B cell (primary cell): Measurements from ENCODE around the gene AAMP. TPM values are rescaled to one million over a fixed set of nuclear protein-coding genes. Genes with fewer than 3 reads are reported as not detected.
A peak's percentile ranks its signal among the peaks of the same experiment; 100 is the strongest.

Experiments used
- ATAC-seq: fragments of 200-7000 bp; cut with Tn5 transposase; one replicate; pipeline ENCODE4 v1.10.0; 2021; ENCODE audit warnings: low read depth, mild to moderate bottlenecking, moderate number of reproducible peaks, moderate library complexity
- CTCF ChIA-PET: fragments of 350-600 bp; sonication (Branson Sonifier 250); formaldehyde crosslinking; loops from one replicate; lab custom pipeline; 2021; ENCODE audit warnings: antibody characterized with exemption, inconsistent platforms; lab: Charles Lee
- POLR2A ChIA-PET: fragments of 350-600 bp; sonication (Branson Sonifier 250); formaldehyde crosslinking; loops from one replicate; lab custom pipeline; 2021; ENCODE audit warnings: antibody characterized with exemption; lab: Charles Lee
- DNase-seq: peaks from one replicate; pipeline ENCODE4 v3.0.0; 2013
- H2AFZ ChIP-seq: 2 replicates; pipeline ENCODE4 v1.6.1; 2012; ENCODE audit warnings: mild to moderate bottlenecking, low read depth, low read length; ENCODE audit not compliant: insufficient read depth, poor library complexity, severe bottlenecking
- H3K27ac ChIP-seq, 2 donors: 1 replicate in 1 of 2; 2 replicates in 1 of 2; pipeline ENCODE4 v1.5.1; 2012 to 2013; ENCODE audit warnings: low read length in 2 of 2, mild to moderate bottlenecking in 2 of 2, moderate library complexity in 1 of 2
- H3K27me3 ChIP-seq, 4 experiments: fragments of 200-600 bp in 1 of 4; sonication (generic) in 1 of 4; replicated peaks in 1 of 4; 1 replicate in 2 of 4; 2 replicates in 2 of 4; pipeline versions ENCODE4 v1.6.1 to v1.7.0; 2013 to 2016; ENCODE audit warnings: low read length in 3 of 4, mild to moderate bottlenecking in 2 of 4, mixed read lengths in 1 of 4, moderate library complexity in 1 of 4; ENCODE audit not compliant: insufficient read depth in 4 of 4, control insufficient read depth in 3 of 4; ENCODE audit errors: control extremely low read depth in 1 of 4
- H3K36me3 ChIP-seq, 2 experiments: replicated peaks in 1 of 2; 1 replicate in 1 of 2; 2 replicates in 1 of 2; pipeline versions ENCODE4 v1.6.1 to v1.7.1; 2013; ENCODE audit warnings: low read length in 1 of 2; ENCODE audit not compliant: insufficient read depth in 2 of 2, control insufficient read depth in 1 of 2; ENCODE audit errors: control extremely low read depth in 1 of 2, extremely low read depth in 1 of 2
- H3K4me1 ChIP-seq, 2 donors: fragments of 200-600 bp in 1 of 2; sonication (generic) in 1 of 2; 1 replicate in 1 of 2; 2 replicates in 1 of 2; pipeline versions ENCODE4 v1.5.1 to v1.6.1; 2013 to 2017; ENCODE audit warnings: low read length in 2 of 2; ENCODE audit not compliant: control insufficient read depth in 2 of 2, insufficient read depth in 2 of 2
- H3K4me2 ChIP-seq: replicated peaks from 2 replicates; pipeline ENCODE3; 2012; ENCODE audit warnings: mild to moderate bottlenecking, low read depth, low read length; ENCODE audit not compliant: poor library complexity, severe bottlenecking
- H3K4me3 ChIP-seq, 5 experiments: fragments of 200-600 bp in 1 of 5; sonication (generic) in 1 of 5; 1 replicate in 3 of 5; 2 replicates in 2 of 5; pipeline versions ENCODE4 v1.5.1 to v1.7.0; 2011 to 2016; ENCODE audit warnings: low read length in 4 of 5, mild to moderate bottlenecking in 4 of 5, low read depth in 2 of 5, control low read depth in 1 of 5, moderate library complexity in 1 of 5; ENCODE audit not compliant: insufficient read depth in 1 of 5; ENCODE audit errors: control extremely low read depth in 1 of 5, extremely low read depth in 1 of 5
- H3K79me2 ChIP-seq: fragments of 200-600 bp; sonication (generic); one replicate; pipeline ENCODE4 v1.6.0; 2016; ENCODE audit warnings: low read length; ENCODE audit not compliant: control insufficient read depth, insufficient read depth
- H3K9ac ChIP-seq: fragments of 200-600 bp; sonication (generic); 2 replicates; pipeline ENCODE4 v1.6.1; 2017; ENCODE audit warnings: mild to moderate bottlenecking, low read length, moderate library complexity
- H3K9me3 ChIP-seq, 3 donors: one replicate each; pipeline versions ENCODE4 v1.6.1 to v1.7.1; 2013; ENCODE audit warnings: low read length in 2 of 3; ENCODE audit not compliant: control insufficient read depth in 2 of 3, insufficient read depth in 1 of 3; ENCODE audit errors: control extremely low read depth in 1 of 3
- H4K20me1 ChIP-seq: 2 replicates; pipeline ENCODE4 v1.6.0; 2012; ENCODE audit warnings: mild to moderate bottlenecking, low read length; ENCODE audit not compliant: insufficient read depth, control insufficient read depth, poor library complexity, severe bottlenecking
- H3K27ac Mint-ChIP-seq: one replicate; pipeline ENCODE4 v1.8.0; 2021; ENCODE audit warnings: mixed read lengths
- H3K27me3 Mint-ChIP-seq: one replicate; pipeline ENCODE4 v1.8.0; 2021; ENCODE audit warnings: mixed read lengths
- H3K4me1 Mint-ChIP-seq: one replicate; pipeline ENCODE4 v1.8.0; 2021; ENCODE audit warnings: mixed read lengths
- H3K4me3 Mint-ChIP-seq: one replicate; pipeline ENCODE4 v1.8.0; 2021; ENCODE audit warnings: mixed read lengths
- H3K9me3 Mint-ChIP-seq: one replicate; pipeline ENCODE4 v1.8.0; 2022; ENCODE audit warnings: mixed read lengths; ENCODE audit not compliant: insufficient read depth
- CTCF ChIP-seq: fragments of 200-600 bp; IDR thresholded peaks from one replicate; pipeline ENCODE4 v1.8.0; 2022; ENCODE audit warnings: antibody characterized with exemption, mild to moderate bottlenecking
- EZH2 ChIP-seq: IDR thresholded peaks from 2 replicates; pipeline ENCODE4 v1.6.1; 2012; ENCODE audit warnings: borderline replicate concordance, low read depth, mild to moderate bottlenecking, moderate library complexity, low read length; ENCODE audit not compliant: insufficient read depth, poor library complexity, severe bottlenecking
- WGBS: methylation state at CpG from one replicate; pipeline ENCODE4 v1.1.5; 2013; ENCODE audit warnings: missing lambda C conversion rate; ENCODE audit not compliant: insufficient coverage; 5-methylcytosine and 5-hydroxymethylcytosine counted together
- intact Hi-C: fragments of 100-400 bp; cut with micrococcal nuclease; formaldehyde crosslinking; loops from one replicate; pipeline ENCODE4 v1.10.0; 2022
- polyA minus RNA-seq: library from RNA; depleted of rRNA, polyadenylated mRNA; stranded (reverse); fragments of >200 nt; gene quantifications from 2 replicates; pipeline ENCODE4 v1.2.3, GENCODE V29; 2012
- polyA plus RNA-seq: library from polyadenylated mRNA; depleted of rRNA; stranded (reverse); fragments of >200 nt; gene quantifications from 2 replicates; pipeline ENCODE4 v1.2.3, GENCODE V29; 2012
- total RNA-seq, 2 donors: library from RNA; stranded (reverse); fragments of 120-200 nt in 1 of 2; gene quantifications; 1 replicate in 1 of 2; 2 replicates in 1 of 2; pipeline versions ENCODE4 v1.2.3 to v1.2.4, GENCODE V29; 2013 to 2022

AAMP gene
- total RNA-seq, result 62.7 and 65.7 TPM in 2 replicates
- 63.1 TPM for total RNA-seq (2013)
- polyA plus RNA-seq, result 56.4 and 86.9 TPM in 2 replicates
- polyA minus RNA-seq, result 67.4 and 80.3 TPM in 2 replicates

GRCh38 chr2:218269900-218270720 lies at the start of gene AAMP, which contains the start of gene PNKD:
Gene AAMP, minus strand, starts transcription at chr2:218270137. Its CDS starts 51 bp downstream, at chr2:218270086.
Gene PNKD, plus strand, starts transcription at chr2:218270519. Its CDS starts 17 bp downstream, at chr2:218270536.
- Mint-ChIP-seq H3K4me3 (peak within 1 kb of the TSS; percentile 84), H3K9me3 (no peaks in the 10 kb centered on the region), H3K4me1 (peaks cover 59% of the 10 kb centered on the region), H3K27me3 (no peaks in the 10 kb centered on the region), H3K27ac (peak within 1 kb of the TSS; percentile 86)
- under 1% methylated on average over 60 of the region's 64 CpGs for WGBS
- peaks cover 34% of the 10 kb centered on the region for H4K20me1 ChIP-seq
- DNase-seq (peak; percentile 100), ATAC-seq (peak; percentile 83)
- TF ChIP-seq CTCF (no peak), EZH2 (no peak)
- H3K4me3 ChIP-seq, result peak within 1 kb of the TSS; percentile 69 to 99 (median 97)
- peak within 1 kb of the TSS; percentile 91 for H3K4me2 ChIP-seq
- H2AFZ ChIP-seq, result peak within 1 kb of the TSS; percentile 85
- H3K9ac ChIP-seq, result peak within 1 kb of the TSS; percentile 87
- H3K27me3 ChIP-seq, result no peaks in the 10 kb centered on the region
- ChIA-PET CTCF (interaction anchor here (0.7 to 8.0 kb wide), 12 partner anchors 10 to 125 kb away, joined by 3 to 331 read pairs (median 8); partner anchors contain the start of genes ARPC2, CATIP and TMBIM1), POLR2A (interaction anchor here (1.0 to 2.6 kb wide), 11 partner anchors 11 to 130 kb away, joined by 3 to 25 read pairs (median 6); partner anchors contain the start of genes ARPC2 and CTDSP1)
- H3K27ac ChIP-seq, result peak within 1 kb of the TSS; percentile 49 to 82
- peaks cover 47% of the 10 kb centered on the region for H3K79me2 ChIP-seq
- intact Hi-C loops, result loop anchor here (1.0 to 5.0 kb wide), 9 partner anchors 13 to 1327 kb away; partner anchors contain the start of genes ARPC2, BCS1L, CNOT9 and GMPPA
- peaks cover 0 to 47% of the 10 kb centered on the region in 2 experiments for H3K36me3 ChIP-seq
- H3K4me1 ChIP-seq, result peaks cover 36 to 53% of the 10 kb centered on the region in 2 donors
- H3K9me3 ChIP-seq, result no peaks in the 10 kb centered on the region
